Measurements from ENCODE around the gene CYTIP.
A peak's percentile ranks its signal among the peaks of the same experiment; 100 is the strongest.

Gene CYTIP

DNA sequence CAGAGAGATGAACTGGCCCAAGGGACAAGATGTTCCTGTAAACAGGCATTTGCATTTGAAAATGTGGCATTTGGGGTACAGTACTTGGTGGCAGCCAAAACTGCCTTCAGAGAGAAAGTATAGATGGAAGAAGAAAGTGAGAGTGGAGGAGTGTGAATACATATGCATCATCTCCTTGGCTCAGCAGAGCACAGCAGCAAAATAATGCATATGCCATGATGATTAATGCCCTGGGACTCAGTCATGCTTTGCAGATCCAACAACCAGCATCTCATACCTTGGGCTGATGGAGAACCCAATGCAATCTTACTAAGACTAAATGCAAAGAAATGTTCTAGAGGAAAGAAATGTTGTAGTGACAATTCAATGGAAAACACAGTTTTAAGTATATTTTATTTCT is 29.7 kb upstream of the CYTIP start:
- H4K8ac ChIP-seq (ENCODE audit: low read depth, low read length): no peak overlapping the region
- H3K4me3 ChIP-seq (ENCODE audit: low read length in 2 of 2): no peak overlapping the region
- H3K79me1 ChIP-seq (ENCODE audit: low read depth, low read length): no peaks in the 10 kb centered on the region
- H3K18ac ChIP-seq (ENCODE audit: low read length): no peak overlapping the region
- no peaks in the 10 kb centered on the region for H3K9me3 ChIP-seq (replicated peaks in 1 of 2; ENCODE audit: control insufficient read depth in 2 of 2, insufficient read depth in 1 of 2, low read depth in 1 of 2, low read length in 2 of 2)
- no peak overlapping the region for H3K9ac ChIP-seq (ENCODE audit: low read depth, low read length, poor library complexity)
- H3K27ac ChIP-seq (replicated peaks; ENCODE audit: low read length): no peak overlapping the region
- H2BK12ac ChIP-seq (ENCODE audit: low read length): no peak overlapping the region
- no peak overlapping the region for H2BK15ac ChIP-seq (ENCODE audit: low read length)
- H3K4me1 ChIP-seq (ENCODE audit: control insufficient read depth in 2 of 2, insufficient read depth in 1 of 2, low read depth in 1 of 2, low read length in 2 of 2): no peaks in the 10 kb centered on the region
- H3K4me2 ChIP-seq (ENCODE audit: insufficient read depth, low read length, poor library complexity, severe bottlenecking): no peak overlapping the region
- H3K23ac ChIP-seq (ENCODE audit: low read depth, low read length, poor library complexity): no peak overlapping the region
- H3K14ac ChIP-seq (ENCODE audit: low read length): peak overlapping the region; percentile 47
- H2BK5ac ChIP-seq (ENCODE audit: low read length): no peak overlapping the region
- H3K27me3 ChIP-seq (ENCODE audit: control insufficient read depth in 3 of 3, insufficient read depth in 3 of 3, low read depth in 1 of 3, low read length in 3 of 3): no peaks in the 10 kb centered on the region
- H3K36me3 ChIP-seq (replicated peaks in 1 of 2; ENCODE audit: control insufficient read depth in 2 of 2, insufficient read depth in 2 of 2, low read length in 2 of 2): no peaks in the 10 kb centered on the region
- no peak overlapping the region for H2AFZ ChIP-seq (ENCODE audit: low read length)
- no peak overlapping the region for H2BK120ac ChIP-seq (ENCODE audit: low read depth, low read length)
- no peak for DNase-seq (ENCODE audit: low spot score)
- H2AK5ac ChIP-seq (ENCODE audit: low read depth, low read length): no peak overlapping the region
- H3K4ac ChIP-seq (ENCODE audit: low read length): no peak overlapping the region
- no peak overlapping the region for H4K91ac ChIP-seq (ENCODE audit: low read depth, low read length, poor library complexity)

DNA sequence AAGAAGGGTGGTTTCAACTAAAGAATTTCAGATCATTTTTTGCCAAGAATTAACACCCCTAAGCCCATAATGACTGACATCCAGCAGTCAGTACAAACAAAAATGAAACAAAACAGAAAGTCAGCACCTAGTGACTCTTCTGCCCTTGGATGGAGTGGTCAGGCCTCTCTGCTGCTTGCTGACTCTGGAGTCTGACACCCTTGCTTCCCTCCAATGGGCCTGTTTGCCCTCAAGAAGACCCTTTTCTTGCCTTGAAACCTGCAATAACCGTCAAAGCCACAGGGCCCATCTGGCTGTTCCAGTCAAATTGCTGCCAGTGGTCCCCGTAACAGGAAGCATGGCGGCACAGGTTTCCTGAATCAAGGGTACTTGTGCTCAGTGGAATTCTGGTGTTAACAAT is 27.2 kb upstream of the CYTIP start:
- WGBS, 2 donors (ENCODE audit: extremely low coverage in 2 of 2, insufficient read length in 2 of 2, insufficient replicate concordance in 1 of 2): no CpG with 5 or more reads among the region's 3 CpGs
- no peak overlapping the region for H3K4ac ChIP-seq (ENCODE audit: low read length)
- H3K9me3 ChIP-seq (replicated peaks in 1 of 2; ENCODE audit: control insufficient read depth in 2 of 2, insufficient read depth in 1 of 2, low read depth in 1 of 2, low read length in 2 of 2): no peaks in the 10 kb centered on the region
- no peak overlapping the region for H3K9ac ChIP-seq (ENCODE audit: low read depth, low read length, poor library complexity)
- H2AFZ ChIP-seq (ENCODE audit: low read length): no peak overlapping the region
- no peak overlapping the region for H3K23ac ChIP-seq (ENCODE audit: low read depth, low read length, poor library complexity)
- H3K27me3 ChIP-seq (ENCODE audit: control insufficient read depth in 3 of 3, insufficient read depth in 3 of 3, low read depth in 1 of 3, low read length in 3 of 3): no peaks in the 10 kb centered on the region
- H3K14ac ChIP-seq (ENCODE audit: low read length): no peak overlapping the region
- H2BK12ac ChIP-seq (ENCODE audit: low read length): no peak overlapping the region
- H3K4me3 ChIP-seq (ENCODE audit: low read length in 2 of 2): no peak overlapping the region
- no peaks in the 10 kb centered on the region for H3K36me3 ChIP-seq (replicated peaks in 1 of 2; ENCODE audit: control insufficient read depth in 2 of 2, insufficient read depth in 2 of 2, low read length in 2 of 2)
- DNase-seq (ENCODE audit: low spot score): no peak
- no peak overlapping the region for H2BK120ac ChIP-seq (ENCODE audit: low read depth, low read length)
- no peak overlapping the region for H2BK15ac ChIP-seq (ENCODE audit: low read length)
- no peak overlapping the region for H2BK5ac ChIP-seq (ENCODE audit: low read length)
- no peak overlapping the region for H3K18ac ChIP-seq (ENCODE audit: low read length)
- H3K79me1 ChIP-seq (ENCODE audit: low read depth, low read length): no peaks in the 10 kb centered on the region
- H3K27ac ChIP-seq (replicated peaks; ENCODE audit: low read length): no peak overlapping the region
- no peak overlapping the region for H2AK5ac ChIP-seq (ENCODE audit: low read depth, low read length)
- no peak overlapping the region for H3K4me2 ChIP-seq (ENCODE audit: insufficient read depth, low read length, poor library complexity, severe bottlenecking)
- no peaks in the 10 kb centered on the region for H3K4me1 ChIP-seq (ENCODE audit: control insufficient read depth in 2 of 2, insufficient read depth in 1 of 2, low read depth in 1 of 2, low read length in 2 of 2)
- H4K8ac ChIP-seq (ENCODE audit: low read depth, low read length): no peak overlapping the region
- H4K91ac ChIP-seq (ENCODE audit: low read depth, low read length, poor library complexity): no peak overlapping the region

- H3K9me3 ChIP-seq (replicated peaks in 1 of 2; ENCODE audit: control insufficient read depth in 2 of 2, insufficient read depth in 1 of 2, low read depth in 1 of 2, low read length in 2 of 2): no peaks in the 10 kb centered on the region
Measured at GRCh38 chr2:157470321-157470720, 26.4 kb upstream of the CYTIP start.

GRCh38 chr2:157469726-157470125 is 25.8 kb upstream of the CYTIP start:
- Histone ChIP-seq H3K4me1 (ENCODE audit: control insufficient read depth in 2 of 2, insufficient read depth in 1 of 2, low read depth in 1 of 2, low read length in 2 of 2) (no peaks in the 10 kb centered on the region), H3K23ac (ENCODE audit: low read depth, low read length, poor library complexity) (no peak overlapping the region), H3K36me3 (replicated peaks in 1 of 2; ENCODE audit: control insufficient read depth in 2 of 2, insufficient read depth in 2 of 2, low read length in 2 of 2) (no peaks in the 10 kb centered on the region), H2BK120ac (ENCODE audit: low read depth, low read length) (no peak overlapping the region), H3K9me3 (replicated peaks in 1 of 2; ENCODE audit: control insufficient read depth in 2 of 2, insufficient read depth in 1 of 2, low read depth in 1 of 2, low read length in 2 of 2) (no peaks in the 10 kb centered on the region), H3K27me3 (ENCODE audit: control insufficient read depth in 3 of 3, insufficient read depth in 3 of 3, low read depth in 1 of 3, low read length in 3 of 3) (no peaks in the 10 kb centered on the region), H3K9ac (ENCODE audit: low read depth, low read length, poor library complexity) (no peak overlapping the region), H4K8ac (ENCODE audit: low read depth, low read length) (no peak overlapping the region), H2AK5ac (ENCODE audit: low read depth, low read length) (no peak overlapping the region), H3K4ac (ENCODE audit: low read length) (no peak overlapping the region), H2AFZ (ENCODE audit: low read length) (no peak overlapping the region), H3K18ac (ENCODE audit: low read length) (no peak overlapping the region), H2BK5ac (ENCODE audit: low read length) (no peak overlapping the region), H3K79me1 (ENCODE audit: low read depth, low read length) (no peaks in the 10 kb centered on the region), H2BK12ac (ENCODE audit: low read length) (no peak overlapping the region), H3K4me2 (ENCODE audit: insufficient read depth, low read length, poor library complexity, severe bottlenecking) (no peak overlapping the region), H3K4me3 (ENCODE audit: low read length in 2 of 2) (no peak overlapping the region), H3K27ac (replicated peaks; ENCODE audit: low read length) (no peak overlapping the region), H2BK15ac (ENCODE audit: low read length) (no peak overlapping the region), H4K91ac (ENCODE audit: low read depth, low read length, poor library complexity) (no peak overlapping the region), H3K14ac (ENCODE audit: low read length) (no peak overlapping the region)
- DNase-seq (ENCODE audit: low spot score): no peak
- WGBS, 2 donors (ENCODE audit: extremely low coverage in 2 of 2, insufficient read length in 2 of 2, insufficient replicate concordance in 1 of 2): no CpG with 5 or more reads among the region's 1 CpG

More at GRCh38 chr2:157470321-157470720, 26.4 kb upstream of the CYTIP start:
- Histone ChIP-seq H2AK5ac (ENCODE audit: low read depth, low read length) (no peak overlapping the region), H2BK120ac (ENCODE audit: low read depth, low read length) (no peak overlapping the region), H3K36me3 (replicated peaks in 1 of 2; ENCODE audit: control insufficient read depth in 2 of 2, insufficient read depth in 2 of 2, low read length in 2 of 2) (no peaks in the 10 kb centered on the region), H2BK12ac (ENCODE audit: low read length) (no peak overlapping the region), H4K91ac (ENCODE audit: low read depth, low read length, poor library complexity) (no peak overlapping the region), H3K23ac (ENCODE audit: low read depth, low read length, poor library complexity) (no peak overlapping the region), H3K27me3 (ENCODE audit: control insufficient read depth in 3 of 3, insufficient read depth in 3 of 3, low read depth in 1 of 3, low read length in 3 of 3) (no peaks in the 10 kb centered on the region), H3K9ac (ENCODE audit: low read depth, low read length, poor library complexity) (no peak overlapping the region), H3K79me1 (ENCODE audit: low read depth, low read length) (no peaks in the 10 kb centered on the region), H2AFZ (ENCODE audit: low read length) (no peak overlapping the region), H3K18ac (ENCODE audit: low read length) (no peak overlapping the region), H2BK5ac (ENCODE audit: low read length) (no peak overlapping the region), H4K8ac (ENCODE audit: low read depth, low read length) (no peak overlapping the region), H3K27ac (replicated peaks; ENCODE audit: low read length) (no peak overlapping the region), H3K4me2 (ENCODE audit: insufficient read depth, low read length, poor library complexity, severe bottlenecking) (no peak overlapping the region), H3K4ac (ENCODE audit: low read length) (no peak overlapping the region), H3K4me3 (ENCODE audit: low read length in 2 of 2) (no peak overlapping the region), H2BK15ac (ENCODE audit: low read length) (no peak overlapping the region), H3K14ac (ENCODE audit: low read length) (no peak overlapping the region), H3K4me1 (ENCODE audit: control insufficient read depth in 2 of 2, insufficient read depth in 1 of 2, low read depth in 1 of 2, low read length in 2 of 2) (no peaks in the 10 kb centered on the region)
- DNase-seq (ENCODE audit: low spot score): no peak

Measured in neuronal stem cell (in vitro differentiated cells).